ENCODE results near the gene PTPN22.

Gene PTPN22

DNA sequence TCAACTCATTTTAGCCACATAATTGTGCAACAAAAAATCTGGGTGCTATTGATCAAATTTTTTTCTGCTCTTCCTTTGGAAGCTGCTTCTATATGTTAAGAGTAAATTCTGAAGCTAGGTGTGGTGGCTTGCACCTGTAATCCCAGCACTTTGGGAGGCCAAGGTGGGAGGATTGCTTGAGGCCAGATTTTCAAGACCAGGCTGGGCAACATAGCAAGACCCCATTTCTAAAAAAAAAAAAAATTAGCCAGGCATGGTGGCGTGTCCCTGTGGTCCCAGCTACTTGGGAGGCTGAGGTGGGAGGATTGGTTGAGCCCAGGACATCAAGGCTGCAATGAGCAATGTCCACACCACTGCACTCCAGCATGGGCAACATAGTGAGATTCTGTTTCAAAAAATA lies 35.0 kb downstream of the PTPN22 start:
- POLR2A ChIA-PET = no interaction called here
- no peak overlapping the region for H3K27ac ChIP-seq (ENCODE audit: extremely low read depth, low read depth, low read length)
- TF ChIP-seq ZNF121 (tag by site-specific recombination; IDR thresholded peaks at IDR 0.05) (0 out of 2 replicates have a peak, but pooled peaks have one; percentile 54), REPIN1 (tag by site-specific recombination; IDR thresholded peaks at IDR 0.05; ENCODE audit: low read depth) (no peak), ZNF792 (tag by site-specific recombination; IDR thresholded peaks at IDR 0.05) (no peak)
- H3K36me3 ChIP-seq (ENCODE audit: control insufficient read depth in 2 of 2, insufficient read depth in 1 of 2, low read length in 2 of 2) = no peaks in the 10 kb centered on the region
- no peak overlapping the region for H3K4me3 ChIP-seq (ENCODE audit: low read depth, low read length)
- CTCF ChIA-PET = interaction anchor here (0.6 to 2.7 kb wide), 13 partner anchors 11 to 446 kb away, joined by 3 to 19 read pairs (median 5); partner anchors contain the start of genes AP4B1 and DCLRE1B
- no peaks in the 10 kb centered on the region for H3K9me3 ChIP-seq (ENCODE audit: control insufficient read depth, insufficient read depth, low read depth, low read length)
- H3K4me1 ChIP-seq (ENCODE audit: control insufficient read depth, insufficient read depth, low read length) = no peaks in the 10 kb centered on the region

DNA sequence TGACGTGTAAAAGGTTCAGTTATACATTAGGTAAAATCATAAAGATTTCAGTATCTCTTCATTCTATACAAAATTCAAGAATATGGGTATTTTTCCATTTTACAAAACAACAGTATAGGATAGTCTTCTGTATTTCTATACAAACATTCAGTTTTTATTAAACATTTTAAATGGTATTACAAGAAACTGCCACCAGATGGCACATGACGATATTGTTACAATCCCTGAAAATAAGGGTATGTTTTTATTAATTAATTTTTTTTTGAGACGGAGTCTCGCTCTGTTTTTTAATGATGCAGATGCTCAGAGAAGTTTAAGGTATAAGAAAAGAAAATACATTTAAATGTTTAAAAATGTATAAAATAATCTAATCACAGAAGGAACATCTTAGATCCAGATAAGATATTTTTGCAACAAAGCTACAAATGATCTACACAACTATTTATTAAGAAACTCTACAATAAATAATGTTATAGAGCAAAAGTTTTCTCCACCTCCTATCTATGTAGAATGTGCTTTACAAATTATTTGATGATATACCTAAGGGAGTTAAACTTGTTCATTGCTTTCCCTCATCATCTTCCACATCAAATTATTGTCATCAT lies 35.7 kb downstream of the PTPN22 start:
- no peak overlapping the region for H3K27ac ChIP-seq (ENCODE audit: extremely low read depth, low read depth, low read length)

More for the DNA sequence above, 35.7 kb downstream of the PTPN22 start:
- POLR2A ChIA-PET = interaction anchor here (0.8 to 1.8 kb wide), 2 partner anchors 24 to 68 kb away, joined by 3 to 5 read pairs; partner anchors contain the start of gene RSBN1
- H3K4me3 ChIP-seq (ENCODE audit: low read depth, low read length) = no peak overlapping the region
- H3K9me3 ChIP-seq (ENCODE audit: control insufficient read depth, insufficient read depth, low read depth, low read length) = no peaks in the 10 kb centered on the region
- no peaks in the 10 kb centered on the region for H3K4me1 ChIP-seq (ENCODE audit: control insufficient read depth, insufficient read depth, low read length)
- CTCF ChIA-PET = interaction anchor here (0.6 to 2.7 kb wide), 23 partner anchors 12 to 447 kb away, joined by 3 to 19 read pairs (median 3); partner anchors contain the start of genes AP4B1 and DCLRE1B
- H3K36me3 ChIP-seq (ENCODE audit: control insufficient read depth in 2 of 2, insufficient read depth in 1 of 2, low read length in 2 of 2) = no peaks in the 10 kb centered on the region
- TF ChIP-seq SCRT2 (tag by site-specific recombination; IDR thresholded peaks at IDR 0.05) = no peak
- no peak for TF ChIP-seq ZNF112 (tag by site-specific recombination; IDR thresholded peaks at IDR 0.05)
- no peak for TF ChIP-seq ZNF16 (tag by site-specific recombination; IDR thresholded peaks at IDR 0.05; ENCODE audit: low read depth)
- TF ChIP-seq ZNF654 (tag by site-specific recombination; IDR thresholded peaks at IDR 0.05; ENCODE audit: low read depth) = peak; percentile 63
- no peak for TF ChIP-seq ZFP41 (tag by site-specific recombination; IDR thresholded peaks at IDR 0.05; ENCODE audit: borderline replicate concordance)
- TF ChIP-seq ZNF221 (tag by site-specific recombination; IDR thresholded peaks at IDR 0.05; ENCODE audit: borderline replicate concordance) = no peak
- TF ChIP-seq ZNF596 (tag by site-specific recombination; IDR thresholded peaks at IDR 0.05) = no peak
- TF ChIP-seq ZNF341 (tag by site-specific recombination; IDR thresholded peaks at IDR 0.05; ENCODE audit: low read depth) = no peak
- TF ChIP-seq SP2 (tag by site-specific recombination; IDR thresholded peaks at IDR 0.05) = no peak
- TF ChIP-seq, protein P1, sequence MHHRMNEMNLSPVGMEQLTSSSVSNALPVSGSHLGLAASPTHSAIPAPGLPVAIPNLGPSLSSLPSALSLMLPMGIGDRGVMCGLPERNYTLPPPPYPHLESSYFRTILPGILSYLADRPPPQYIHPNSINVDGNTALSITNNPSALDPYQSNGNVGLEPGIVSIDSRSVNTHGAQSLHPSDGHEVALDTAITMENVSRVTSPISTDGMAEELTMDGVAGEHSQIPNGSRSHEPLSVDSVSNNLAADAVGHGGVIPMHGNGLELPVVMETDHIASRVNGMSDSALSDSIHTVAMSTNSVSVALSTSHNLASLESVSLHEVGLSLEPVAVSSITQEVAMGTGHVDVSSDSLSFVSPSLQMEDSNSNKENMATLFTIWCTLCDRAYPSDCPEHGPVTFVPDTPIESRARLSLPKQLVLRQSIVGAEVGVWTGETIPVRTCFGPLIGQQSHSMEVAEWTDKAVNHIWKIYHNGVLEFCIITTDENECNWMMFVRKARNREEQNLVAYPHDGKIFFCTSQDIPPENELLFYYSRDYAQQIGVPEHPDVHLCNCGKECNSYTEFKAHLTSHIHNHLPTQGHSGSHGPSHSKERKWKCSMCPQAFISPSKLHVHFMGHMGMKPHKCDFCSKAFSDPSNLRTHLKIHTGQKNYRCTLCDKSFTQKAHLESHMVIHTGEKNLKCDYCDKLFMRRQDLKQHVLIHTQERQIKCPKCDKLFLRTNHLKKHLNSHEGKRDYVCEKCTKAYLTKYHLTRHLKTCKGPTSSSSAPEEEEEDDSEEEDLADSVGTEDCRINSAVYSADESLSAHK (tag by site-specific recombination; IDR thresholded peaks at IDR 0.05) = no peak
- TF ChIP-seq, protein P2, sequence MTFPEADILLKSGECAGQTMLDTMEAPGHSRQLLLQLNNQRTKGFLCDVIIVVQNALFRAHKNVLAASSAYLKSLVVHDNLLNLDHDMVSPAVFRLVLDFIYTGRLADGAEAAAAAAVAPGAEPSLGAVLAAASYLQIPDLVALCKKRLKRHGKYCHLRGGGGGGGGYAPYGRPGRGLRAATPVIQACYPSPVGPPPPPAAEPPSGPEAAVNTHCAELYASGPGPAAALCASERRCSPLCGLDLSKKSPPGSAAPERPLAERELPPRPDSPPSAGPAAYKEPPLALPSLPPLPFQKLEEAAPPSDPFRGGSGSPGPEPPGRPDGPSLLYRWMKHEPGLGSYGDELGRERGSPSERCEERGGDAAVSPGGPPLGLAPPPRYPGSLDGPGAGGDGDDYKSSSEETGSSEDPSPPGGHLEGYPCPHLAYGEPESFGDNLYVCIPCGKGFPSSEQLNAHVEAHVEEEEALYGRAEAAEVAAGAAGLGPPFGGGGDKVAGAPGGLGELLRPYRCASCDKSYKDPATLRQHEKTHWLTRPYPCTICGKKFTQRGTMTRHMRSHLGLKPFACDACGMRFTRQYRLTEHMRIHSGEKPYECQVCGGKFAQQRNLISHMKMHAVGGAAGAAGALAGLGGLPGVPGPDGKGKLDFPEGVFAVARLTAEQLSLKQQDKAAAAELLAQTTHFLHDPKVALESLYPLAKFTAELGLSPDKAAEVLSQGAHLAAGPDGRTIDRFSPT (tag by site-specific recombination; IDR thresholded peaks at IDR 0.05) = no peak
- TF ChIP-seq, protein P3, sequence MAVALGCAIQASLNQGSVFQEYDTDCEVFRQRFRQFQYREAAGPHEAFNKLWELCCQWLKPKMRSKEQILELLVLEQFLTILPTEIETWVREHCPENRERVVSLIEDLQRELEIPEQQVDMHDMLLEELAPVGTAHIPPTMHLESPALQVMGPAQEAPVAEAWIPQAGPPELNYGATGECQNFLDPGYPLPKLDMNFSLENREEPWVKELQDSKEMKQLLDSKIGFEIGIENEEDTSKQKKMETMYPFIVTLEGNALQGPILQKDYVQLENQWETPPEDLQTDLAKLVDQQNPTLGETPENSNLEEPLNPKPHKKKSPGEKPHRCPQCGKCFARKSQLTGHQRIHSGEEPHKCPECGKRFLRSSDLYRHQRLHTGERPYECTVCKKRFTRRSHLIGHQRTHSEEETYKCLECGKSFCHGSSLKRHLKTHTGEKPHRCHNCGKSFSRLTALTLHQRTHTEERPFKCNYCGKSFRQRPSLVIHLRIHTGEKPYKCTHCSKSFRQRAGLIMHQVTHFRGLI (tag by site-specific recombination; IDR thresholded peaks at IDR 0.05) = no peak
- TF ChIP-seq REPIN1 (tag by site-specific recombination; IDR thresholded peaks at IDR 0.05; ENCODE audit: low read depth) = no peak
- TF ChIP-seq ZBTB1 (tag by site-specific recombination; IDR thresholded peaks at IDR 0.05) = no peak
- TF ChIP-seq ZNF660 (tag by site-specific recombination; IDR thresholded peaks at IDR 0.05) = 0 out of 2 replicates have a peak, but pooled peaks have one; percentile 58
- no peak for TF ChIP-seq KLF7 (tag by site-specific recombination; IDR thresholded peaks at IDR 0.05; ENCODE audit: borderline replicate concordance)
- TF ChIP-seq ZNF776 (tag by site-specific recombination; IDR thresholded peaks at IDR 0.05; ENCODE audit: borderline replicate concordance) = no peak
- TF ChIP-seq, protein P4, sequence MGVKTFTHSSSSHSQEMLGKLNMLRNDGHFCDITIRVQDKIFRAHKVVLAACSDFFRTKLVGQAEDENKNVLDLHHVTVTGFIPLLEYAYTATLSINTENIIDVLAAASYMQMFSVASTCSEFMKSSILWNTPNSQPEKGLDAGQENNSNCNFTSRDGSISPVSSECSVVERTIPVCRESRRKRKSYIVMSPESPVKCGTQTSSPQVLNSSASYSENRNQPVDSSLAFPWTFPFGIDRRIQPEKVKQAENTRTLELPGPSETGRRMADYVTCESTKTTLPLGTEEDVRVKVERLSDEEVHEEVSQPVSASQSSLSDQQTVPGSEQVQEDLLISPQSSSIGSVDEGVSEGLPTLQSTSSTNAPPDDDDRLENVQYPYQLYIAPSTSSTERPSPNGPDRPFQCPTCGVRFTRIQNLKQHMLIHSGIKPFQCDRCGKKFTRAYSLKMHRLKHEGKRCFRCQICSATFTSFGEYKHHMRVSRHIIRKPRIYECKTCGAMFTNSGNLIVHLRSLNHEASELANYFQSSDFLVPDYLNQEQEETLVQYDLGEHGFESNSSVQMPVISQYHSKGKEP (tag by site-specific recombination; IDR thresholded peaks at IDR 0.05) = no peak
